ENCODE measurements around the gene CFAP52.
"Not testable (repeated sequence)": the region's sequence is repeated elsewhere in the genome, so short reads cannot be mapped to it uniquely, and the experiment has no call there.

The CFAP52 gene

GRCh38 chr17:9568957-9569588, 7.4 kb upstream of the CFAP52 start:
- no peak for DNase-seq (ENCODE audit: low read depth)

GRCh38 chr17:9571201-9571600, 5.2 kb upstream of the CFAP52 start:
- DNase-seq (ENCODE audit: low read depth) = no peak

- peak; percentile 64 for DNase-seq (ENCODE audit: low read depth)
Measured at GRCh38 chr17:9575381-9576101, 901 bp upstream of the CFAP52 start, which contains the start of gene STX8. Gene STX8, minus strand, starts transcription at chr17:9575820. Its CDS starts 12 bp downstream, at chr17:9575808.

GRCh38 chr17:9577373-9577709, 899 bp downstream of the CFAP52 start:
- no peak for DNase-seq (ENCODE audit: low read depth)

GRCh38 chr17:9587969-9588656, 11.7 kb downstream of the CFAP52 start:
- DNase-seq (ENCODE audit: low read depth) = no peak

GRCh38 chr17:9594065-9594464, 17.6 kb downstream of the CFAP52 start:
- DNase-seq (ENCODE audit: low read depth) = no peak

- DNase-seq (ENCODE audit: low read depth) = not testable (repeated sequence)
Measured at GRCh38 chr17:9597638-9598037, 21.2 kb downstream of the CFAP52 start.

GRCh38 chr17:9598661-9599060, 22.2 kb downstream of the CFAP52 start:
- no peak for DNase-seq (ENCODE audit: low read depth)

GRCh38 chr17:9604583-9604982, 28.1 kb downstream of the CFAP52 start:
- not testable (repeated sequence) for DNase-seq (ENCODE audit: low read depth)

- DNase-seq (ENCODE audit: low read depth) = no peak
Measured at GRCh38 chr17:9606453-9606852, 30.0 kb downstream of the CFAP52 start.

- DNase-seq (ENCODE audit: low read depth) = not testable (repeated sequence)
Measured at GRCh38 chr17:9607058-9607457, 30.6 kb downstream of the CFAP52 start.

- no peak for DNase-seq (ENCODE audit: low read depth)
Measured at GRCh38 chr17:9611557-9611956, 35.1 kb downstream of the CFAP52 start.

GRCh38 chr17:9612006-9612405, 35.6 kb downstream of the CFAP52 start:
- no peak for DNase-seq (ENCODE audit: low read depth)

GRCh38 chr17:9615486-9615885, 39.0 kb downstream of the CFAP52 start:
- DNase-seq (ENCODE audit: low read depth) = no peak

- DNase-seq (ENCODE audit: low read depth) = no peak
Measured at GRCh38 chr17:9622961-9623360, 46.5 kb downstream of the CFAP52 start.

GRCh38 chr17:9628509-9628908, 52.1 kb downstream of the CFAP52 start:
- DNase-seq (ENCODE audit: low read depth) = no peak

- no peak for DNase-seq (ENCODE audit: low read depth)
Measured at GRCh38 chr17:9632741-9633140, 56.3 kb downstream of the CFAP52 start.

GRCh38 chr17:9635340-9635739, 58.9 kb downstream of the CFAP52 start:
- DNase-seq (ENCODE audit: low read depth) = no peak

- DNase-seq (ENCODE audit: low read depth) = no peak
Measured at GRCh38 chr17:9636501-9636900, 60.1 kb downstream of the CFAP52 start.

- DNase-seq (ENCODE audit: low read depth) = not testable (repeated sequence)
Measured at GRCh38 chr17:9640388-9640787, 63.9 kb downstream of the CFAP52 start.

GRCh38 chr17:9643611-9644010, 67.2 kb downstream of the CFAP52 start:
- no peak for DNase-seq (ENCODE audit: low read depth)

- no peak for DNase-seq (ENCODE audit: low read depth)
Measured at GRCh38 chr17:9644910-9645751, 68.7 kb downstream of the CFAP52 start, which contains the start of gene USP43. Gene USP43, plus strand, starts transcription at chr17:9645517. Its CDS starts 116 bp downstream, at chr17:9645633.
